NT2/D1 (cell line): ENCODE measurements around the gene NEMP2.

ENCODE experiments used
- SUZ12 ChIP-seq: IDR thresholded peaks from 2 replicates; pipeline ENCODE4 v1.6.1; 2011; ENCODE audit not compliant: insufficient read length, insufficient read depth; ENCODE audit errors: extremely low read depth
- ZNF274 ChIP-seq: IDR thresholded peaks from 2 replicates; pipeline ENCODE4 v1.6.1; 2011; ENCODE audit warnings: mild to moderate bottlenecking, low read depth, low read length

DNA sequence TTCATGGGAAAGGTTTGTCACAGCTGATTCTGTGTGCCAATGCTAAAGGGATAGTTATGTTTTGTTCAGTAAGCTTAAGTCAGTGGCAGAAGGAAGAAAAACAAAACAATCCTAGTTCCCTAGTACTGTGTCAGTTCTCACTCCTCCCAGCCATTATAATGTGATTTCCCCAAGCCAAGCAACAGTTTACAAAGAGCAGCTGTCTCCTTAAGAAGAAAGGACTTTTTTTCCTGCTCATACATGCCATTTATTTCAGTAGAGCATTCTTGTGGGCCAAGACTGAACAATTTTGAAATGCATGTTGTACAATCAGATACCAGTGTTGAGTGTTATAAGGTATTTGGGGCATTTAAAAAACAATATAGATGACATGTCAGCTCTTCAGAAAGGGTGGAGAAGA lies 52.1 kb downstream of the NEMP2 start:
- TF ChIP-seq ZNF274: no peak
- TF ChIP-seq SUZ12: no peak
